H9 (cell line): Measurements from ENCODE around the gene SNED1. TPM values are rescaled to one million over a fixed set of nuclear protein-coding genes. Genes with fewer than 3 reads are reported as not detected.

Source experiments
- DNase-seq: peaks from one replicate; pipeline ENCODE4 v3.0.0-alpha.2; 2017
- H2AFZ ChIP-seq: one replicate; pipeline ENCODE4 v1.6.1; 2013; ENCODE audit warnings: mild to moderate bottlenecking, low read length, control low read depth, moderate library complexity
- H2AK5ac ChIP-seq: 2 replicates; pipeline ENCODE4 v1.6.1; 2013; ENCODE audit warnings: low read length, control low read depth, mixed read lengths; ENCODE audit not compliant: insufficient read length
- H2BK120ac ChIP-seq: one replicate; pipeline ENCODE4 v1.6.1; 2013; ENCODE audit warnings: low read depth, mild to moderate bottlenecking, low read length, control low read depth, inconsistent platforms; ENCODE audit not compliant: poor library complexity, severe bottlenecking
- H2BK12ac ChIP-seq: 2 replicates; pipeline ENCODE4 v1.6.1; 2013; ENCODE audit warnings: low read length, control low read depth, mixed read lengths, low read depth; ENCODE audit not compliant: insufficient read length
- H2BK15ac ChIP-seq: 2 replicates; pipeline ENCODE4 v1.6.1; 2013; ENCODE audit warnings: low read depth, low read length, control low read depth
- H2BK20ac ChIP-seq: one replicate; pipeline ENCODE4 v1.6.1; 2013; ENCODE audit warnings: low read depth, mild to moderate bottlenecking, low read length, control low read depth, inconsistent platforms; ENCODE audit not compliant: poor library complexity, severe bottlenecking
- H2BK5ac ChIP-seq: 2 replicates; pipeline ENCODE4 v1.6.1; 2013; ENCODE audit warnings: low read length, control low read depth, mixed read lengths; ENCODE audit not compliant: insufficient read length
- H3K14ac ChIP-seq: 2 replicates; pipeline ENCODE4 v1.6.1; 2013; ENCODE audit warnings: low read length, control low read depth; ENCODE audit not compliant: insufficient read depth
- H3K18ac ChIP-seq: 2 replicates; pipeline ENCODE4 v1.6.1; 2013; ENCODE audit warnings: low read depth, mild to moderate bottlenecking, mixed read lengths, low read length, control low read depth; ENCODE audit not compliant: insufficient read length
- H3K23ac ChIP-seq: 2 replicates; pipeline ENCODE4 v1.6.1; 2013; ENCODE audit warnings: low read length, control low read depth, mixed read lengths, low read depth; ENCODE audit not compliant: insufficient read length
- H3K23me2 ChIP-seq: 2 replicates; pipeline ENCODE4 v1.6.1; 2013; ENCODE audit warnings: low read depth, mild to moderate bottlenecking, mixed read lengths, low read length, control low read depth; ENCODE audit not compliant: insufficient read length, poor library complexity, severe bottlenecking
- H3K27ac ChIP-seq: 2 replicates; pipeline ENCODE4 v1.5.1; 2013; ENCODE audit warnings: low read length, control low read depth, mixed read lengths, low read depth; ENCODE audit not compliant: insufficient read length
- H3K27me3 ChIP-seq: 2 replicates; pipeline ENCODE4 v1.6.1; 2013; ENCODE audit warnings: low read length, control low read depth, inconsistent platforms; ENCODE audit not compliant: insufficient read depth
- H3K4ac ChIP-seq: 2 replicates; pipeline ENCODE4 v1.6.1; 2013; ENCODE audit warnings: low read depth, mild to moderate bottlenecking, control low read depth, inconsistent platforms, low read length, moderate library complexity
- H3K4me1 ChIP-seq: 2 replicates; pipeline ENCODE4 v1.6.1; 2013; ENCODE audit warnings: low read length, control low read depth, inconsistent platforms; ENCODE audit not compliant: insufficient read depth
- H3K4me2 ChIP-seq: 2 replicates; pipeline ENCODE4 v1.6.1; 2013; ENCODE audit warnings: low read length, control low read depth, mixed read lengths; ENCODE audit not compliant: insufficient read length, insufficient read depth
- H3K56ac ChIP-seq: 2 replicates; pipeline ENCODE4 v1.6.1; 2013; ENCODE audit warnings: low read depth, mild to moderate bottlenecking, mixed read lengths, low read length, control low read depth; ENCODE audit not compliant: insufficient read length
- H3K79me1 ChIP-seq: 2 replicates; pipeline ENCODE4 v1.6.1; 2013; ENCODE audit warnings: low read depth, mild to moderate bottlenecking, moderate library complexity, low read length, control low read depth, inconsistent platforms; ENCODE audit not compliant: insufficient read depth, poor library complexity, severe bottlenecking
- H3K79me2 ChIP-seq: 2 replicates; pipeline ENCODE4 v1.6.1; 2013; ENCODE audit warnings: low read length, control low read depth, inconsistent platforms; ENCODE audit not compliant: insufficient read depth
- H3K9ac ChIP-seq: 2 replicates; pipeline ENCODE4 v1.6.1; 2013; ENCODE audit warnings: low read length, control low read depth, mixed read lengths; ENCODE audit not compliant: insufficient read length; ENCODE audit errors: extremely low read depth
- H3K9me3 ChIP-seq: one replicate; pipeline ENCODE4 v1.6.1; 2013; ENCODE audit warnings: low read depth, low read length, inconsistent platforms; ENCODE audit not compliant: control insufficient read depth
- H3T11ph ChIP-seq: one replicate; pipeline ENCODE4 v1.6.1; 2013; ENCODE audit warnings: mild to moderate bottlenecking, low read length, control low read depth, inconsistent platforms
- H4K20me1 ChIP-seq: one replicate; pipeline ENCODE4 v1.6.1; 2013; ENCODE audit not compliant: control insufficient read depth, insufficient read length, insufficient read depth
- H4K5ac ChIP-seq: 2 replicates; pipeline ENCODE4 v1.6.1; 2013; ENCODE audit warnings: low read depth, mild to moderate bottlenecking, mixed read lengths, low read length, control low read depth; ENCODE audit not compliant: insufficient read length
- H4K8ac ChIP-seq: replicated peaks from 2 replicates; pipeline ENCODE4 v1.6.1; 2013; ENCODE audit warnings: low read length, control low read depth, mixed read lengths, low read depth; ENCODE audit not compliant: insufficient read length
- H4K91ac ChIP-seq: 2 replicates; pipeline ENCODE4 v1.6.1; 2013; ENCODE audit warnings: low read depth, mild to moderate bottlenecking, moderate library complexity, mixed read lengths, low read length, control low read depth; ENCODE audit not compliant: insufficient read length
- H3K27ac Mint-ChIP-seq, 3 experiments: 2 replicates in 2 of 3; 3 replicates in 1 of 3; pipeline ENCODE4 v1.8.0; 2020 to 2021; ENCODE audit warnings: mixed read lengths in 3 of 3, mild to moderate bottlenecking in 1 of 3, moderate library complexity in 1 of 3
- H3K27me3 Mint-ChIP-seq: 2 replicates; pipeline ENCODE4 v1.8.0; 2021; ENCODE audit warnings: low read depth, mild to moderate bottlenecking, moderate library complexity, mixed read lengths
- H3K36me3 Mint-ChIP-seq, 3 experiments: 2 replicates in 2 of 3; 3 replicates in 1 of 3; pipeline ENCODE4 v1.8.0; 2020 to 2021; ENCODE audit warnings: low read depth in 3 of 3, mixed read lengths in 3 of 3; ENCODE audit not compliant: insufficient read depth in 1 of 3
- H3K4me1 Mint-ChIP-seq, 2 experiments: 2 replicates each; pipeline ENCODE4 v1.8.0; 2020; ENCODE audit warnings: mixed read lengths in 2 of 2
- H3K4me3 Mint-ChIP-seq, 2 experiments: 2 replicates in 1 of 2; 3 replicates in 1 of 2; pipeline ENCODE4 v1.8.0; 2020 to 2021; ENCODE audit warnings: mild to moderate bottlenecking in 2 of 2, mixed read lengths in 2 of 2, moderate library complexity in 1 of 2
- H3K9me3 Mint-ChIP-seq, 2 experiments: 2 replicates in 1 of 2; 3 replicates in 1 of 2; pipeline ENCODE4 v1.8.0; 2020; ENCODE audit warnings: mild to moderate bottlenecking in 2 of 2, mixed read lengths in 2 of 2, moderate library complexity in 1 of 2
- CTCF ChIP-seq: fragments of 200-600 bp; sonication (generic); conservative IDR thresholded peaks from 3 replicates; pipeline ENCODE4 v1.8.0; 2021; ENCODE audit warnings: antibody characterized with exemption, mild to moderate bottlenecking
- WGBS: extraction: QIAGEN DNeasy Blood & Tissue Kit; methylation state at CpG from one replicate; pipeline ENCODE4 v1.1.7; 2013; ENCODE audit warnings: missing lambda C conversion rate, low lambda C conversion rate, mixed read lengths; ENCODE audit not compliant: insufficient read length; ENCODE audit errors: extremely low coverage; 5-methylcytosine and 5-hydroxymethylcytosine counted together
- total RNA-seq: library from RNA; stranded (reverse); gene quantifications from 2 replicates; pipeline ENCODE4 v1.2.1, GENCODE V29; 2021

Gene SNED1
- total RNA-seq, 1 experiment from 2014 or later: 2.5 TPM

- no peak overlapping the region for H2BK12ac ChIP-seq
- H3K27me3 Mint-ChIP-seq: peaks cover 70% of the 10 kb centered on the region
- no peak overlapping the region for H3K18ac ChIP-seq
- H4K91ac ChIP-seq: no peak overlapping the region
- no peak overlapping the region for H2AK5ac ChIP-seq
- H3K9ac ChIP-seq: no peak overlapping the region
- no peak for TF ChIP-seq CTCF
- no peak overlapping the region for H4K5ac ChIP-seq
- no peak overlapping the region for H2BK20ac ChIP-seq
- H3T11ph ChIP-seq: no peak overlapping the region
- no peak overlapping the region for H3K27ac ChIP-seq
- H3K27me3 ChIP-seq: peaks cover 3% of the 10 kb centered on the region; the same call in 1 of the 2 replicates
- no peaks in the 10 kb centered on the region for H3K79me2 ChIP-seq
- no peak overlapping the region for H4K8ac ChIP-seq
- H3K56ac ChIP-seq: no peak overlapping the region
- no peak for DNase-seq
- H3K23me2 ChIP-seq: peaks cover 8% of the 10 kb centered on the region
- H2AFZ ChIP-seq: no peak overlapping the region
- no peak overlapping the region for H3K4ac ChIP-seq
- H3K23ac ChIP-seq: no peak overlapping the region
- no peak overlapping the region; the same call in 1 of the 2 replicates for H3K14ac ChIP-seq
- no peaks in the 10 kb centered on the region for H3K9me3 ChIP-seq
- no peak overlapping the region for H2BK5ac ChIP-seq
- H2BK120ac ChIP-seq: no peak overlapping the region
- no peaks in the 10 kb centered on the region; a peak in 3 of 5 replicates for H3K9me3 Mint-ChIP-seq
- H3K4me1 Mint-ChIP-seq: peaks cover 0 to 6% of the 10 kb centered on the region in 2 experiments; a peak in 2 of 4 replicates
- no peak overlapping the region for H2BK15ac ChIP-seq
- no CpG with 5 or more reads among the region's 4 CpGs for WGBS
- no peaks in the 10 kb centered on the region for H4K20me1 ChIP-seq
- no peak overlapping the region for H3K4me3 Mint-ChIP-seq
- no peak overlapping the region; a peak in 1 of 7 replicates for H3K27ac Mint-ChIP-seq
- no peaks in the 10 kb centered on the region for H3K79me1 ChIP-seq
- no peaks in the 10 kb centered on the region; a peak in 1 of 7 replicates for H3K36me3 Mint-ChIP-seq
- H3K4me2 ChIP-seq: no peak overlapping the region
- no peaks in the 10 kb centered on the region for H3K4me1 ChIP-seq
These were observed 41.0 kb downstream of the SNED1 start for GRCh38 chr2:241039416-241039815.
